IPS-11a (cell line): ENCODE measurements around the gene UGDH.
A peak's percentile ranks its signal among the peaks of the same experiment; 100 is the strongest.

Experiments used
- H3K4me3 ChIP-seq: one replicate; pipeline ENCODE4 v1.5.1; 2013; ENCODE audit warnings: low read depth, low read length, control low read depth

Gene UGDH

GRCh38 chr4:39497909-39498726, 29.1 kb downstream of the UGDH start:
- H3K4me3 ChIP-seq: no peak overlapping the region

GRCh38 chr4:39495446-39496213, 31.6 kb downstream of the UGDH start:
- H3K4me3 ChIP-seq: no peak overlapping the region

- H3K4me3 ChIP-seq: no peak overlapping the region
These were observed 32.9 kb downstream of the UGDH start for GRCh38 chr4:39494354-39494753.

GRCh38 chr4:39490322-39490721, 36.9 kb downstream of the UGDH start:
- H3K4me3 ChIP-seq: no peak overlapping the region

- no peak overlapping the region for H3K4me3 ChIP-seq
These were observed 40.9 kb downstream of the UGDH start for GRCh38 chr4:39486221-39486804.

- no peak overlapping the region for H3K4me3 ChIP-seq
These were observed 42.5 kb downstream of the UGDH start for GRCh38 chr4:39484582-39485272.

GRCh38 chr4:39480902-39481695, 46.1 kb downstream of the UGDH start:
- no peak overlapping the region for H3K4me3 ChIP-seq

GRCh38 chr4:39480251-39480650, 47.0 kb downstream of the UGDH start:
- no peak overlapping the region for H3K4me3 ChIP-seq

GRCh38 chr4:39476187-39476895, 50.9 kb downstream of the UGDH start:
- H3K4me3 ChIP-seq: no peak overlapping the region

GRCh38 chr4:39472396-39472795, 54.8 kb downstream of the UGDH start:
- no peak overlapping the region for H3K4me3 ChIP-seq

GRCh38 chr4:39470402-39470801, 56.8 kb downstream of the UGDH start:
- no peak overlapping the region for H3K4me3 ChIP-seq

GRCh38 chr4:39469429-39470077, 57.7 kb downstream of the UGDH start:
- no peak overlapping the region for H3K4me3 ChIP-seq

GRCh38 chr4:39467464-39467863, 59.8 kb downstream of the UGDH start:
- no peak overlapping the region for H3K4me3 ChIP-seq

GRCh38 chr4:39466747-39467146, 60.5 kb downstream of the UGDH start:
- H3K4me3 ChIP-seq: no peak overlapping the region

- no peak overlapping the region for H3K4me3 ChIP-seq
These were observed 62.2 kb downstream of the UGDH start for GRCh38 chr4:39464886-39465501.

- peak within 1 kb of the TSS; percentile 99 for H3K4me3 ChIP-seq
These were observed 68.5 kb downstream of the UGDH start, which contains the start of the genes LIAS and RPL9 for GRCh38 chr4:39458505-39459300. TSS of gene LIAS (plus strand) at chr4:39459056. CDS start at chr4:39459118, 62 bp downstream. TSS of gene RPL9 (minus strand) at chr4:39458922. CDS start at chr4:39458439, 483 bp downstream.

GRCh38 chr4:39458161-39458504, 69.1 kb downstream of the UGDH start:
- H3K4me3 ChIP-seq: peak overlapping the region; percentile 99
